GM23338 (cell line): ENCODE results near the gene RNF133. TPM values are rescaled to one million over a fixed set of nuclear protein-coding genes. Genes with fewer than 3 reads are reported as not detected.

Experiments
- ATAC-seq: fragments of 200-7000 bp; cut with Tn5 transposase; 3 replicates; pipeline ENCODE4 v1.9.1; 2020
- DNase-seq: peaks from one replicate; pipeline ENCODE4 v3.0.0-alpha.2; 2015; ENCODE audit warnings: low spot score
- H2AFZ ChIP-seq: fragments of 200-600 bp; sonication (generic); 2 replicates; pipeline ENCODE4 v1.8.0; 2016; ENCODE audit warnings: antibody characterized with exemption, mild to moderate bottlenecking, moderate library complexity
- H3F3A ChIP-seq: fragments of 200-600 bp; sonication (generic); replicated peaks from 2 replicates; pipeline ENCODE4 v1.8.0; 2017; ENCODE audit warnings: antibody characterized with exemption, mixed run types, low read depth
- H3K27ac ChIP-seq: fragments of 200-600 bp; sonication (generic); 2 replicates; pipeline ENCODE4 v1.6.1; 2016; ENCODE audit warnings: low read depth
- H3K27me3 ChIP-seq: fragments of 200-600 bp; sonication (generic); 2 replicates; pipeline ENCODE4 v1.8.0; 2016; ENCODE audit warnings: mild to moderate bottlenecking, mixed run types, moderate library complexity; ENCODE audit not compliant: insufficient read depth
- H3K36me3 ChIP-seq: fragments of 200-600 bp; sonication (generic); 2 replicates; pipeline ENCODE4 v1.8.0; 2016; ENCODE audit warnings: mild to moderate bottlenecking; ENCODE audit not compliant: insufficient read depth
- H3K4me1 ChIP-seq: fragments of 200-600 bp; sonication (generic); 2 replicates; pipeline ENCODE4 v1.8.0; 2016; ENCODE audit warnings: mild to moderate bottlenecking, moderate library complexity; ENCODE audit not compliant: insufficient read depth
- H3K4me2 ChIP-seq: fragments of 200-600 bp; sonication (generic); 2 replicates; pipeline ENCODE4 v1.7.1; 2017; ENCODE audit warnings: mixed run types
- H3K4me3 ChIP-seq: fragments of 200-600 bp; sonication (generic); 2 replicates; pipeline ENCODE4 v1.6.1; 2016; ENCODE audit warnings: mixed run types
- H3K79me2 ChIP-seq: fragments of 200-600 bp; sonication (generic); replicated peaks from 2 replicates; pipeline ENCODE4 v1.8.0; 2017; ENCODE audit warnings: mild to moderate bottlenecking; ENCODE audit not compliant: insufficient read depth
- H3K9me2 ChIP-seq: fragments of 200-600 bp; sonication (generic); 2 replicates; pipeline ENCODE4 v1.8.0; 2017; ENCODE audit not compliant: insufficient read depth
- H4K20me1 ChIP-seq: fragments of 200-600 bp; sonication (generic); replicated peaks from 2 replicates; pipeline ENCODE4 v1.8.0; 2017; ENCODE audit warnings: mild to moderate bottlenecking; ENCODE audit not compliant: insufficient read depth
- H3K27ac Mint-ChIP-seq: 2 replicates; pipeline ENCODE4 v1.8.0; 2020; ENCODE audit warnings: inconsistent platforms, mild to moderate bottlenecking, moderate library complexity, mixed read lengths
- H3K27me3 Mint-ChIP-seq: 3 replicates; pipeline ENCODE4 v1.8.0; 2022; ENCODE audit warnings: low read depth, mild to moderate bottlenecking, moderate library complexity, mixed read lengths, inconsistent platforms; ENCODE audit not compliant: insufficient read depth, poor library complexity
- H3K36me3 Mint-ChIP-seq: 3 replicates; pipeline ENCODE4 v1.8.0; 2021; ENCODE audit warnings: low read depth, mild to moderate bottlenecking, inconsistent platforms, moderate library complexity, mixed read lengths
- H3K4me1 Mint-ChIP-seq: 3 replicates; pipeline ENCODE4 v1.8.0; 2020; ENCODE audit warnings: mild to moderate bottlenecking, inconsistent platforms, mixed read lengths
- H3K4me3 Mint-ChIP-seq: 3 replicates; pipeline ENCODE4 v1.8.0; 2021; ENCODE audit warnings: moderate library complexity, mild to moderate bottlenecking, inconsistent platforms, mixed read lengths
- H3K9me3 Mint-ChIP-seq: 3 replicates; pipeline ENCODE4 v1.8.0; 2020; ENCODE audit warnings: moderate library complexity, mild to moderate bottlenecking, inconsistent platforms, mixed read lengths
- CREB1 ChIP-seq: fragments of 250-450 bp; sonication (Bioruptor Pico); IDR thresholded peaks from 2 replicates; pipeline ENCODE4 v1.5.0; 2020; ENCODE audit warnings: low read depth, mild to moderate bottlenecking, moderate library complexity
- ETS1 ChIP-seq: IDR thresholded peaks from 2 replicates; pipeline ENCODE4 v1.6.1; 2016; ENCODE audit warnings: antibody characterized with exemption
- EZH2 ChIP-seq: fragments of 200-600 bp; sonication (generic); IDR thresholded peaks from one replicate; pipeline ENCODE4 v1.8.0; 2017; ENCODE audit warnings: antibody characterized with exemption, mild to moderate bottlenecking, low read depth; ENCODE audit not compliant: unreplicated experiment
- EZH2phosphoT487 ChIP-seq: fragments of 200-600 bp; sonication (generic); IDR thresholded peaks from one replicate; pipeline ENCODE4 v1.8.1; 2018; ENCODE audit warnings: antibody characterized with exemption; ENCODE audit not compliant: unreplicated experiment
- JUNB ChIP-seq: IDR thresholded peaks from one replicate; pipeline ENCODE4 v1.6.1; 2016; ENCODE audit warnings: antibody characterized with exemption; ENCODE audit not compliant: unreplicated experiment
- ZNF114 ChIP-seq: fragments of 250-450 bp; sonication (Bioruptor Pico); IDR thresholded peaks from 2 replicates; pipeline ENCODE4 v1.5.0; 2020; ENCODE audit warnings: mild to moderate bottlenecking, moderate library complexity
- ZNF331 ChIP-seq: fragments of 250-450 bp; sonication (Bioruptor Pico); IDR thresholded peaks from 2 replicates; pipeline ENCODE4 v1.5.0; 2020; ENCODE audit warnings: low read depth, mild to moderate bottlenecking, moderate library complexity
- ZNF462 ChIP-seq: fragments of 250-450 bp; sonication (Bioruptor Pico); IDR thresholded peaks from 2 replicates; pipeline ENCODE4 v1.5.0; 2020; ENCODE audit warnings: mild to moderate bottlenecking, moderate library complexity
- polyA plus RNA-seq: library from polyadenylated mRNA; unstranded; fragments of >200 nt; fragmentation: Nextera tagmentation; extraction: Ambion mirVana; gene quantifications from 2 replicates; pipeline ENCODE4 v1.2.1, GENCODE V29; 2016
- total RNA-seq: library from RNA; depleted of rRNA; stranded (reverse); fragments of >200 nt; shearing (Covaris generic); gene quantifications from 2 replicates; pipeline ENCODE4 v1.2.3, GENCODE V29; 2014

Gene RNF133
- total and polyA plus RNA-seq, 2 experiments from 2014 or later, result 2.0 TPM; not detected in 1

DNA sequence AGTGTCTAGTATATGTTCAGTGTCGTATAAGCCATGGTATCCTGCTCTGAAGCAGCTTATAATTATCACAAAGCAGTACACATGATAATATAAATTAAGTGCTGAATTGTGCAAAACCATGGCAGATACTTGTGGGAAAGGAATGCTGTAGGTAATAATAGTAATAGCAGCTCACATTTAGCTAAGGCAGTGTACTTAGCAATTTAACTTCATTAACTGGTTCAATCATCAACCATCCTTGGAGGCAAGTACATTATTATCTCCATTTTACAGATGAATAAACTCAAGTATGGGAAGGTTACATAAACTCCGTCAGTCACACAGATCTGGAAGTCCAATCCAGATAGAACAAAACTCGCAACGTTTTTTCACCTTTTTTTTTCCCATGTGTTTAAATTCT lies 25.4 kb upstream of the RNF133 start:
- Mint-ChIP-seq H3K27me3 (peaks cover 3% of the 10 kb centered on the region), H3K27ac (no peak overlapping the region), H3K9me3 (peaks cover 5% of the 10 kb centered on the region; the same call in 2 of the 3 replicates), H3K4me1 (peaks cover 9% of the 10 kb centered on the region; the same call in 2 of the 3 replicates), H3K36me3 (peaks cover 5% of the 10 kb centered on the region; the same call in 2 of the 3 replicates), H3K4me3 (no peak overlapping the region)
- Histone ChIP-seq H3K4me2 (no peak overlapping the region), H3K36me3 (no peaks in the 10 kb centered on the region), H2AFZ (no peak overlapping the region), H4K20me1 (no peaks in the 10 kb centered on the region), H3K79me2 (peaks cover 4% of the 10 kb centered on the region; the same call in 1 of the 2 replicates), H3F3A (no peaks in the 10 kb centered on the region), H3K4me1 (peaks cover 13% of the 10 kb centered on the region; the same call in 1 of the 2 replicates), H3K4me3 (no peak overlapping the region), H3K27ac (no peak overlapping the region), H3K27me3 (no peaks in the 10 kb centered on the region), H3K9me2 (no peaks in the 10 kb centered on the region)
- ATAC-seq (no peak), DNase-seq (no peak)
- TF ChIP-seq CREB1 (no peak), ZNF114 (CRISPR knock-in tag) (no peak), EZH2phosphoT487 (no peak), EZH2 (no peak), ETS1 (no peak), JUNB (no peak), ZNF462 (CRISPR knock-in tag) (no peak), ZNF331 (CRISPR knock-in tag) (no peak)
